K562 (cell line): ENCODE data around the gene KL. TPM values are rescaled to one million over a fixed set of nuclear protein-coding genes. Genes with fewer than 3 reads are reported as not detected.

ENCODE experiments used
- ATAC-seq: fragments of 200-7000 bp; cut with Tn5 transposase; 3 replicates; pipeline ENCODE4 v1.9.1; 2020; ENCODE audit warnings: moderate library complexity
- BruUV-seq: library from RNA; stranded (reverse); fragments of 400-500 nt; replicated peaks from 2 replicates; lab custom pipeline; 2021; lab: Mats Ljungman, UMichigan
- CTCF ChIA-PET: fragments of 300-600 bp; formaldehyde crosslinking; extraction: SDS; loops from one replicate; lab custom pipeline; 2021; ENCODE audit warnings: low intra/inter-chr PET ratio; lab: Yijun Ruan, JAX
- POLR2A ChIA-PET: fragments of 300-600, 350-650 bp; sonication (Branson Sonifier 250); formaldehyde crosslinking; extraction: SDS; loops from one replicate; lab custom pipeline; 2021; ENCODE audit warnings: antibody characterized with exemption, inconsistent platforms; lab: Yijun Ruan, JAX
- DNase-seq, 4 experiments: peaks; one replicate each; pipeline versions ENCODE4 v3.0.0 to v3.0.0-alpha.2; 2011 to 2018; ENCODE audit warnings: low spot score in 3 of 4, mixed read lengths in 3 of 4; ENCODE audit errors: extremely low read depth in 1 of 4
- FAIRE-seq: peaks from 2 replicates; lab custom pipeline; 2011; peaks lifted over from hg19 to GRCh38; lab: Jason Lieb, UNC
- H2AFZ ChIP-seq: 2 replicates; pipeline ENCODE4 v1.6.0; 2011; ENCODE audit warnings: low read depth, low read length, control low read depth, inconsistent platforms
- H3K27ac ChIP-seq: fragments of 200-600 bp; 3 replicates; pipeline ENCODE4 v1.8.0; 2011; ENCODE audit warnings: low read depth, mild to moderate bottlenecking, control low read depth, inconsistent platforms, low read length, moderate library complexity, mixed read lengths; ENCODE audit errors: extremely low read depth
- H3K27me3 ChIP-seq, 2 experiments: fragments of 300-600 bp in 1 of 2; 2 replicates in 1 of 2; 3 replicates in 1 of 2; pipeline versions ENCODE4 v1.6.0 to v1.8.0; 2011; ENCODE audit warnings: inconsistent platforms in 2 of 2, low read length in 2 of 2, mild to moderate bottlenecking in 1 of 2, mixed read lengths in 1 of 2, moderate library complexity in 1 of 2; ENCODE audit not compliant: control insufficient read depth in 2 of 2, insufficient read depth in 2 of 2
- H3K36me3 ChIP-seq: fragments of 300-600 bp; 3 replicates; pipeline ENCODE4 v1.8.0; 2011; ENCODE audit warnings: mild to moderate bottlenecking, low read length, inconsistent platforms; ENCODE audit not compliant: control insufficient read depth, insufficient read depth
- H3K4me1 ChIP-seq, 2 experiments: fragments of 200-600 bp in 1 of 2; replicated peaks in 1 of 2; 2 replicates in 1 of 2; 3 replicates in 1 of 2; pipeline versions ENCODE4 v1.5.1 to v1.8.0; 2011; ENCODE audit warnings: inconsistent platforms in 2 of 2, low read length in 2 of 2, mild to moderate bottlenecking in 1 of 2, mixed read lengths in 1 of 2, moderate library complexity in 1 of 2; ENCODE audit not compliant: control insufficient read depth in 2 of 2, insufficient read depth in 2 of 2
- H3K4me2 ChIP-seq: 2 replicates; pipeline ENCODE4 v1.6.1; 2011; ENCODE audit warnings: low read length, control low read depth, inconsistent platforms, mixed read lengths; ENCODE audit not compliant: insufficient read depth
- H3K4me3 ChIP-seq: fragments of 200-600 bp; sonication (generic), shearing (Covaris generic); 2 replicates; pipeline ENCODE4 v1.5.1; 2016; ENCODE audit warnings: control low read depth, inconsistent platforms
- H3K79me2 ChIP-seq: fragments of 200-600 bp; 3 replicates; pipeline ENCODE4 v1.8.0; 2011; ENCODE audit warnings: low read length, inconsistent platforms; ENCODE audit not compliant: control insufficient read depth, insufficient read depth
- H3K9ac ChIP-seq, 2 experiments: 2 replicates each; pipeline versions ENCODE4 v1.6.0 to v1.6.1; 2011; ENCODE audit warnings: low read depth in 2 of 2, low read length in 2 of 2, control low read depth in 1 of 2, inconsistent platforms in 1 of 2, mild to moderate bottlenecking in 1 of 2, mixed read lengths in 1 of 2; ENCODE audit not compliant: insufficient read depth in 1 of 2
- H3K9me1 ChIP-seq: one replicate; pipeline ENCODE4 v1.6.0; 2011; ENCODE audit warnings: inconsistent platforms, mild to moderate bottlenecking, low read length, moderate library complexity; ENCODE audit not compliant: control insufficient read depth, insufficient read depth
- H3K9me3 ChIP-seq: replicated peaks from 2 replicates; pipeline ENCODE4 v1.5.1; 2011; ENCODE audit warnings: low read depth, low read length, inconsistent platforms; ENCODE audit not compliant: control insufficient read depth, insufficient read depth
- H4K20me1 ChIP-seq: replicated peaks from 2 replicates; pipeline ENCODE4 v1.6.1; 2011; ENCODE audit warnings: low read length, inconsistent platforms, mixed read lengths; ENCODE audit not compliant: control insufficient read depth, insufficient read depth
- BRCA1 ChIP-seq, 2 experiments: fragments of 450-650 bp in 1 of 2; sonication (generic) in 1 of 2; formaldehyde crosslinking in 1 of 2; IDR thresholded peaks; 2 replicates each; pipeline versions ENCODE4 v1.5.0 to v1.6.1; 2017 to 2020; ENCODE audit warnings: mild to moderate bottlenecking in 1 of 2, missing genetic modification reagents in 1 of 2
- GTF2A2 ChIP-seq: IDR thresholded peaks from 2 replicates; pipeline ENCODE4 v1.6.1; 2016; ENCODE audit warnings: mild to moderate bottlenecking, missing genetic modification characterization, missing compliant biosample characterization
- NFATC3 ChIP-seq: fragments of 450-650 bp; IDR thresholded peaks from 2 replicates; pipeline ENCODE4 v1.6.1; 2017; ENCODE audit warnings: mild to moderate bottlenecking
- POLR2H ChIP-seq: IDR thresholded peaks from 2 replicates; pipeline ENCODE4 v1.6.1; 2016; ENCODE audit warnings: missing genetic modification characterization, low read depth, mild to moderate bottlenecking, control low read depth, missing compliant biosample characterization, moderate library complexity
- RB1 ChIP-seq: fragments of 450-650 bp; IDR thresholded peaks from 2 replicates; pipeline ENCODE4 v1.6.1; 2017; ENCODE audit warnings: low read depth, mild to moderate bottlenecking
- RBM14 ChIP-seq: fragments of 200-400 bp; formaldehyde crosslinking; IDR thresholded peaks from 2 replicates; pipeline ENCODE4 v1.6.1; 2018; ENCODE audit warnings: low read depth, mild to moderate bottlenecking, low read length, moderate library complexity, borderline replicate concordance; ENCODE audit not compliant: insufficient read depth
- WGBS: fragments of 100-300 bp; shearing (Covaris generic); methylation state at CpG from one replicate; pipeline ENCODE4 v1.1.6; 2016; ENCODE audit warnings: low coverage, mixed read lengths; ENCODE audit not compliant: insufficient coverage; ENCODE audit errors: missing lambda C conversion rate; 5-methylcytosine and 5-hydroxymethylcytosine counted together
- in situ Hi-C: fragments of 300-500 bp; cut with MboI; formaldehyde crosslinking; loops from 4 replicates; pipeline ENCODE4 v1.15.0; 2018; ENCODE audit warnings: inconsistent platforms, mixed read lengths
- intact Hi-C: fragments of 100-400 bp; cut with micrococcal nuclease; formaldehyde crosslinking; loops from 2 replicates; pipeline ENCODE4 v1.14.2; 2022
- polyA plus RNA-seq, 8 experiments: library from polyadenylated mRNA; depleted of rRNA in 4 of 8; stranded (reverse) in 5 of 8; unstranded in 3 of 8; fragments of >200 nt; fragmentation: Nextera tagmentation in 2 of 8; fragmentation: Illumina TruSeq in 1 of 8; extraction: Ambion mirVana in 2 of 8; extraction: Trizol in 1 of 8; gene quantifications; 2 replicates each; pipeline versions ENCODE4 v1.2.1 to v1.2.3, GENCODE V29; 2011 to 2014; ENCODE audit warnings: inconsistent platforms in 1 of 8, missing spikeins in 1 of 8
- total RNA-seq, 7 experiments: library from RNA; depleted of rRNA in 6 of 7; stranded (reverse); fragments of >200 nt in 6 of 7; fragmentation: Illumina TruSeq in 2 of 7; extraction: Trizol in 2 of 7; gene quantifications; 2 replicates each; pipeline versions ENCODE4 v1.2.1 to v1.2.3, GENCODE V29; 2011 to 2021; ENCODE audit warnings: low replicate concordance in 1 of 7
- TF ChIP-seq, protein P1 (sequence below): fragments of 250-450 bp; sonication (Bioruptor Pico); IDR thresholded peaks from 2 replicates; pipeline ENCODE4 v1.5.0; 2021

The KL gene
- total and polyA plus RNA-seq, 9 of the 15 experiments (the other 6 are each of a cell fraction or from before 2014, with no cell fraction given), result not detected

DNA sequence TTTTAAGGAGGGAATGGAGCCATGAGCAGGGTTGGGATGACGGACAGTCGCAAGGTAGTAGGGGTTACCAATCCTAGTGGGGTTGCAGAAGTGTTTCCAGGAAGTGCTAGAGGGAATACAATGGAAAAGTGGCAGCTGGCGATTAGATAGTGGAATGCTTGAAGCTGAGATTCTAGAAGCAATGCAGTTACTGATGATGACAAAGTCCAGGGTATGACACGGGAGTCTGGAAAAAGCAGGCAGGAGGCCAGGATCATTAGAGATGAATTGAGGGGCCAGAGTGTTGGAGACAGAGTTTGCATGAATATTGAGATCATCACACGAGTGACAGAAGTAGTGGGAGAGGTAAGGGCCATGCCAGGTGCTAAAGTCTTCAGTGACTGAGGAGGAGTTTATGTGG lies 17.3 kb upstream of the KL start:
- POLR2A ChIA-PET, result no interaction called here
- H3K9me3 ChIP-seq, result no peaks in the 10 kb centered on the region
- no peaks in the 10 kb centered on the region for H3K4me1 ChIP-seq
- no peaks in the 10 kb centered on the region for H3K79me2 ChIP-seq
- no TSS peak for BruUV-seq
- no peaks in the 10 kb centered on the region for H3K27me3 ChIP-seq
- H3K9ac ChIP-seq, result no peak overlapping the region
- TF ChIP-seq RB1 (no peak), BRCA1 (IDR thresholded peaks at IDR 0.05) (no peak), BRCA1 (CRISPR knock-in tag; IDR thresholded peaks at IDR 0.05) (no peak), GTF2A2 (tag) (no peak), POLR2H (no peak), NFATC3 (no peak)
- TF ChIP-seq, protein P1, sequence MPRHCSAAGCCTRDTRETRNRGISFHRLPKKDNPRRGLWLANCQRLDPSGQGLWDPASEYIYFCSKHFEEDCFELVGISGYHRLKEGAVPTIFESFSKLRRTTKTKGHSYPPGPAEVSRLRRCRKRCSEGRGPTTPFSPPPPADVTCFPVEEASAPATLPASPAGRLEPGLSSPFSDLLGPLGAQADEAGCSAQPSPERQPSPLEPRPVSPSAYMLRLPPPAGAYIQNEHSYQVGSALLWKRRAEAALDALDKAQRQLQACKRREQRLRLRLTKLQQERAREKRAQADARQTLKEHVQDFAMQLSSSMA (CRISPR knock-in tag), result no peak
- H3K4me3 ChIP-seq, result no peak overlapping the region
- CTCF ChIA-PET, result no interaction called here
- FAIRE-seq (no peak), DNase-seq (no peak), ATAC-seq (no peak)
- 0% methylated on average over 5 of the region's 5 CpGs for WGBS
- no peaks in the 10 kb centered on the region for H3K36me3 ChIP-seq
- no peak overlapping the region for H2AFZ ChIP-seq
- H3K4me2 ChIP-seq, result no peak overlapping the region
- no peaks in the 10 kb centered on the region for H3K9me1 ChIP-seq
- H4K20me1 ChIP-seq, result no peaks in the 10 kb centered on the region
- H3K27ac ChIP-seq, result no peak overlapping the region
- in situ Hi-C loops, result no loop called here
- intact Hi-C loops, result no loop called here

- FAIRE-seq, result no peak
Observed at GRCh38 chr13:33000365-33000764, 15.9 kb upstream of the KL start.

More at GRCh38 chr13:33000365-33000764, 15.9 kb upstream of the KL start:
- H3K4me3 ChIP-seq, result no peak overlapping the region
- WGBS, result 0% methylated on average over 1 of the region's 1 CpG
- H3K27ac ChIP-seq, result no peak overlapping the region
- ChIA-PET CTCF (no interaction called here), POLR2A (no interaction called here)
- no peaks in the 10 kb centered on the region for H3K36me3 ChIP-seq
- no peak overlapping the region for H3K9ac ChIP-seq
- TF ChIP-seq RBM14, result no peak
- H4K20me1 ChIP-seq, result no peaks in the 10 kb centered on the region
- H3K27me3 ChIP-seq, result no peaks in the 10 kb centered on the region
- no TSS peak for BruUV-seq
- no peaks in the 10 kb centered on the region for H3K9me3 ChIP-seq
- DNase-seq (no peak), ATAC-seq (no peak)
- H3K79me2 ChIP-seq, result no peaks in the 10 kb centered on the region
- in situ Hi-C loops (no loop called here), intact Hi-C loops (no loop called here)
- no peak overlapping the region for H3K4me2 ChIP-seq
- H2AFZ ChIP-seq, result no peak overlapping the region
- no peaks in the 10 kb centered on the region for H3K9me1 ChIP-seq
- no peaks in the 10 kb centered on the region for H3K4me1 ChIP-seq
